NCI-H146 treated with DMSO at 0.1 percent for 48 hours (cell line): Measurements from ENCODE around the gene KIRREL3.

Experiments
- DNase-seq: peaks from one replicate; lab custom pipeline; 2025; ENCODE audit not compliant: unreplicated experiment; lab: John Stamatoyannopoulos, UW

KIRREL3 gene

DNA sequence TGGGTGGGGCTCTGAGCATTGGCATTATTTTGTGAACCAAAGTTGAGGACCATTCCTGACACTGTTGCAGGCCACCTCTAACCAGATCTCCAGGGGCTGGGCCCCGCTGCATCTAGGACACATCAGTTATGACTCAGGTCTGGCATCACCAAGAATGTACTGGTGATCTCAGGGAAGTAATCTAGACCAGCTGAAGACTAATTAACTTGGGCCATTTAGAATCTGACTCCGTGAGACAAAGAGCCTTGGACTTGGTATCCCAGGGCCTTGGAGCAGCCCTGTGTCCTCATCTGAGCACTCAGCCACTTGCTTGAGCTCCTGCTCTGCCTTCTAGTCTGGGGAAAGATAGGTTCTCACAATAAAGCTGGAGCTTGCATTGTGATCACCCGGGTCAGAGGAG lies 200.6 kb downstream of the KIRREL3 start:
- DNase-seq, result no peak

DNA sequence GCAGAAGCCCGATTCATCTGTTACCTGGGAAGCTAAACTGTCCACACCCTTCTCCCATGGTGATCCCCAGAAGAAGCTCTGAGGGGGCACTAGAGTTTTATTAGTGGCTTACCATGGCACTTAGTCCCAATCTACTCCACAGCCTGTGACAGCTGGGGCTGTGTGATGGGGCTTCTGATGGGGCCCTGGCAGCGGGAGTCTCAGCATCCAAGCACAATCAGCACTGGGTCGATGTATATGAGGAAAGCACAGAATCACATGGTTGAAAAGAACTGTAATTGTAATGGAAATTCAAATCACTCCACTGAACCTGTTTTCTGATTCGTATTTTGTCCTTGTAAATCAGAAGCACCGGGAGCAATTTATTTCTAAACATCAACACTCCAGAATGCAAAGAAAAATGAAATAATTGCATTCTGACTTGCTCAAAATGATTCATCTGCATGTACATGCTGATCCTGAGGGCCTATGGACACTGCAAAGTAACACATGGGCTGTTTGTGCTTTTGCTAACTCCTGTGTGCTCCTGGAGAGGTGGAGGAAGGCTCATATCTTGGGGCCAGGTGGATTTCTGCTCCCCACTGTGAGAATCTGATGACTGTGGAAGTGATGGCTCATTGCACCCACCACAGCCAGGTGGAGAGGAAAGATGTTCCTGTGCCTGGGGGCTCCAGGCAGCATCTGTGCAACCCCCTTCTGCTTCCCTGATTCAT lies 203.0 kb downstream of the KIRREL3 start:
- DNase-seq, result no peak

DNA sequence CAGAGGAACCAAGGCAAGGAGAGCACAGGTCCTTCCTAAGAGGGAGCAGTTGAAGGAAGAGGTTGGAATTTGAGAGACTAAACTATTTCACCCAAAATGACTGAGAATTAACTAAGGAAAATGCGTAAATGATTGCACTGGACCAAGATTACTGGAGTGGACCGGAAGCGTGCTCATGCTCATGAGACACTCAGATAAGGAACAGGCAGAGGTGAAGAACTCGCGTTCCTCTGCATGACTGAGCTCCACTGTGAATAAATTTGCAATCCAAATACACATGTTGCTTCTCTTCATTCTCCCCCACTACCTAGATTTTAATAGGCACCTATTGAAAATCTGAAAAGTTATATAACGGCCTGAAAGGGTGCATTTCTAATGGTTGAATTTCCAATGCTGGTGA lies 207.0 kb downstream of the KIRREL3 start:
- no peak for DNase-seq

DNA sequence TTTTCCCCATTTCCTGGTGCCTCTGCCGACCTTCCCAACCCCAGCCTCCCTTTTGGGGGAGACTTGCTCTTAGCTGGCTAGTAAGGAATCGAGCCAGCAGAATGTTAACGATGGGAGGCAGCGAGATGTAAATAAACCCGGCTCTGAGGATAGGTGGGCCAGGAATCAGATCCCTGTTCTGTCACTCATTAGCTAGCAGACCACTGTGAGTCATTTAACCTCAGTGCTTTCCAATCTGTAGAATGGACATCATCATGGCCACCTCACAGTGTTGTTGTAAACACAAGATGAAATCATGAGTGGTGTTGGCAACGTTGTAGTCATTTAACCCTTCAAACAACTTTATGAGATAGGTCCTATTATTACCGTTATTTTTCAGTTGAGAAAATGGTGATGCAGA lies 208.6 kb downstream of the KIRREL3 start:
- DNase-seq, result no peak

DNA sequence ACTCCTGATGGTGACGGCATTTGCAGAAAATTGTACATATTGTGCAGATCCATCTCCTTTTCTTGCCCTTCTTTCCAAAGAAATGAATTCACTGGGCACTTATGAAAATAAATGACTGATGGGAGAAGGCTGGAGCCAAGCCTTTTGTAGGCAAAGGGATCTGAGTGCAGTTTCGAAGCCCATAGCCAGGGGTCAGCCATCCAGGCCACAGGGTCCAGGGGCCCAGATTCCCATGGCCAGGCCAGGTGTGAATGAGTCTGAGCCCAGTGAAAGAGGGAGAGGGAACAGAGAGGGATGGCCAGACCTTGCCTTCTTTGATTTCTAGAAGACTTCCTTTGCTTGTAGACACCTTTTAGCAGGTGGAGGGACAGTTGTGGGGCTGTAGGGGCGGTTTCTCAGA lies 209.1 kb downstream of the KIRREL3 start:
- DNase-seq, result no peak

DNA sequence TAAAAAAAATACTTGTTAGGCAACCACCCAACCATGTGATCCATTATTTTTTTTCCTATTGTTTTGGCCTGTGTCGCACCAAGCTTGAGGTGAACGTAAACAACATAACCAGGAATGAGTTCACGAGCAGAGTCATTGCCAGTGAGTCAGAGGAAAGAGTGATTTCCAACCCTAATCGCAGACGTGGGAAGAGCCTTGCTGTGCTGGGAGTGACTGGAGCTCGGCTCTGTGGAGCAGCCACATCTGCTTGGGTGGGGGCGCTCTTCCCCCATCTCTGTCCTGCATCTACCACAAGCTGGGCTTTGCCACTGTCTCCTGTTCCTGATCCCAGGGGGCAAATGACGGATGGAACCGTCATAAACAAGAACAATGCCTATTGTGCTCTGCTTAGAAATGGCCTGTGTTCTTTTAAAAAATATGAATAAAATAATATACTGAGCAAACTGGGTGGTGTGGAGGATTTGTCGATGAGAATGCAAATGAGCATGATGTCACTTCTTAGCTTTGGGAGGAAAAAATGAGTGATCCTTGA lies 210.0 kb downstream of the KIRREL3 start:
- DNase-seq, result no peak

DNA sequence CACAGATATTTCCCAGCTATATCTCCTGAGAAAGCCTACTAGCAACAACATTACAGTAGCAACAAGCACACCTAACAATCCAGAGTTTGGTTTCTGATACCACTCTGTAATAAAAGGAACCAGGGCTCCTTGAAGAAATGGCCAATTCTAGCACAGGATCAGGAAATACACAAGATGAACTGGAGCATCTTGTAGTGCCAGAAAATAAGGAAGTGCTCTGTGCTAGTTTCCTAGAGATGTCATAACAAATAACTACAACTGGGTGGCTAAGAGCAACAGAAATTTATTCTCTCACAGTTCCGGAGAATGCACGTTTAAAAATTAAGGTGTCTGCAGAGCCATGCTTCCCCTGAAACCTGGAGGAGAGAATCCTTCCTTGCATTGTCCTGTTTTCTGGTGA lies 217.8 kb downstream of the KIRREL3 start:
- no peak for DNase-seq

DNA sequence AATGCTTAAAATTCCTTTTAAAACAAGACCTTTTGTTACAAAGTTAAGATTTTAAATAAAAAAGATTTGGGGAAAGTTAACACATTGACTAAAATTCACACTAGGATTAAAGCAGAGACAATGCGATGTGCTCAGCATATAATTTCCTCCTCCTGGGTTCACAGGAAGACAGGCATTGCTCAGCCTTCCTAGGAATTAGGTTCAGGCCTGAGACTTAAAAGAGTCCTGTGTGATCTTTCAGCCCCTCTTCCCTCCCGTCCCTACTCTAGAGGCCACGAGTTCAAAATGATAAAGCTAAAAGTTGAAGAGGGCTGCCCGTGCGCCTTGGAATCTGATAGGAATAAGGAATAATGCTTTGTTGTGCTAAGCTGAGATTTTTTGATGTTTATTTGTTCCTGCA lies 218.6 kb downstream of the KIRREL3 start:
- no peak for DNase-seq

DNA sequence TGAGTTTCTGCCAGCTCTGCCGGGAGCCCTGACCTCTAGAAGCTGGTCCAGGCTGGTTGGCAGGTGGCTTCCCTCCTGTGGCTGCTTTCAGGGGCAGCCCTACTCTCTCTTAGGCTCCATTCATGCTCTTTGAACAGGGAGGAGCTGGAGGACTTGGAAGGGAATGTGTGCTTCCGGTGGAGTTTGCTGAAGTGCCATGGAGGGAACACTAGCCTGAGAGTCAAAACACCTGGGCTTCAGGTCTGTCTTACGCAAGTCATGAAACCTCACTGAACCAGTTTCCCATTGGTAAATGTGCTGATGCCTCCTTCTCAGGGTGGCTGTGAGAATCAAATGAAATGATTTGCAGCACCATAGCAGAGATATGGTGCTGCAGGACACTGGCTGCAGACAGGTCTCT lies 224.5 kb downstream of the KIRREL3 start:
- no peak for DNase-seq

DNA sequence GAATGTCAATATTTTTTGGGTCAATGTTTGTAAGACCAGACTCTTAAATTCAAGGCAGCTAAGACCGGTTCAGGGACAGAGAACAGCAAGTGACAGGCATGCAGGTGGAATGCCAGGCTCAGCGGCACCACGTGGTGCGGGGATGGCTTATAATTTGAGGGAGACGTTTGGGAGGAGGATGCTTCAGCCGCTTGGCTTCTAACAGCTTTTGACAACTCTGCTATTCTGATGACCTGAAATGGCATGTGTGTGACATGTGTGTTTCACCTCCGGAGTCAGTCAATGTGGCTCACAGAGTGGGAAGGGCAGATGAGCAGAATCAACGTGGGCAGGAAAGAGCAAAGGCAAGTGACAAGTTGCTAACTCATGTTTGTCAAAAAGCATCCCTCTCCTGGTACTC lies 228.3 kb downstream of the KIRREL3 start:
- DNase-seq, result no peak

DNA sequence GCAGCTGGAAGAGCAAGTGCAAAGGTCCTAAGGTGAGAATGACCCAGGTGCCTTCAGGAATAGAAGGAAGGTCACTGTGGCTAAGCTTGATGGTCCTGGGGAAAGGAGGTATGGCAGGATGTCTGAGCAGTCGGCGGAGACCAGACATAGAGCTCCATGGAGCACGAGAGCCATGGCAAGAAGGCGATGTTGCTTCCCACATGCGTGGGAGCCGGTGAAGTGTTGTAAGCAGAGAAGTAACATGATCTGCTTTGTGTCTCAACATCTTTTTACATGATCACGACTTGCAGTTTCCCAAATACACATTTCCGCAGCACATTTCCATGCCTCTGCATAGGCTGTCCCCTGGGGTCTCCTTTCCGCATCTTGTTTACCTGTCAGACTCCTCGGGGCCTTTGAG lies 231.9 kb downstream of the KIRREL3 start:
- DNase-seq, result no peak

DNA sequence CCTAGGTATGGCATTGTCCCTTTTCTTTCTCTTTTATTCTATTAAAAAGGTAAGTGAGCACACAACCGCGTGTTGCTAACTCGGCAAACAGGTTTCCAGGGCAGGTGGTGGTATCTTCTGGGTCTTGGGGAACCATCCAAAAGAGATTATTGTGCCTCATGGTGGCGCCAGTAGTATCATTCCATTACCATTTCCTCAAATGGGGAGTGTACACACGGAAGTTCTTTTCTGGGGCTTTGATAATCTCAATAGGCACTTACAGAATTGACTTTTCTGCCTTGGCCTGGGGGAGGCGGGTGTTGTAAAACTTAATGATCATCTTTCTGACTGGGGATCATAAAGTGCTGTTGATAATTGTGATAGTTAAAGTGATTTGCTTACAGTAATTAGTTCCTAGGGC lies 234.1 kb downstream of the KIRREL3 start:
- peak; percentile 30 for DNase-seq

DNA sequence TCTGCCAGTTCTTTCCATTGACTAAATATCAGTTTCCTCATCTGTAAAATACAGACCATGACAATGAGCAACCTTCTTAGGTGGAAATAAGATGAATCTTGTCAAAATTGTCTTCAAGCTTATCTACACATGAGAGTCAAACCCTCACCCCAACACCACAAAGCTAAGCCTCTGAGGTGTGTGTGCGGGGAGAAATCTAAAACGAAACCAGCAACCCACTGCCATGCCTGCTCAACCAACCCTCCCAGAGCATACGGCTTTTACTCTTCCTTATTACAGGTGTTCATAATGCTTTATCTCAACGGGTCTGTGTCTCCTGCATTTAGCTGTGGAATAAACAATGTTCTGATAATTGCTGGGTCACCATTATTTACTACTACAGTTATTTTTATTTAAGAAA lies 235.4 kb downstream of the KIRREL3 start:
- DNase-seq, result no peak

DNA sequence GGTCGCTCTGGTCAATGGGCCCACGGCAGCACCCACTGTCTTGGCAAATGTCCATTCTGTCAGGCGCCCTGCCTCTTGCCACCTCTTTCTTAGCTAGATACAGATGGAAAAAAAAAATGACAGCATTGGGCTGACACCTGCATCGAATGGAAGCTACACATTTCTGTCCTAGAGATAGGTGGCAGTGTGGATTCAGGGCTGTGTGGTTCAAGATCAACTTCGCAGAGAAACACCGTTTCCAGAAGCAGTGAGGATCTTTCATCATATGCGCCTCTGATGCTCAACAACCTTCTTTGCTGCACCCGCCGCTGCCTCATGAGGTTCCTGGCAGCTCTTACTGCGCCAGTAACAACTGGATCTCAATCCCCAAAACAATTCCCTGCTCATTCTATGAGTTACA lies 236.3 kb downstream of the KIRREL3 start:
- peak; percentile 7 for DNase-seq

DNA sequence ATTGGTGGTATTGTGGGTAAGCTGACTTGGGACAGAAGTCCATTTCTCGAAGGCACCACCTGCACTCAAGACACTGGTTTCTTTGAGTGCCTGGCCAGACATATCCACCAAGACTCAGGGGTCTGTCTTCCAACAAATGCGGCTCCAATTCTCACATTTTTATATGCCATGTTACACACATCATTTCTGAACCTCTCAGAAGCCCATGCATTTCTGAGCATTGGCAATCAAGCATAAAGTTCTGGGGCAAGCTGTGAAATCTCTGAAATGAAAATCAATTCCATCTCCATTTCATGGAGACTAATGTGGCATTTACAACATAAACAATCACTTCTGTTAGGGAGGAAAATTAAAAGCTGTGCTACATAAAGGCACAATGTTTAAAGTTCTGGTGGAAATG lies 243.7 kb downstream of the KIRREL3 start:
- no peak for DNase-seq

DNA sequence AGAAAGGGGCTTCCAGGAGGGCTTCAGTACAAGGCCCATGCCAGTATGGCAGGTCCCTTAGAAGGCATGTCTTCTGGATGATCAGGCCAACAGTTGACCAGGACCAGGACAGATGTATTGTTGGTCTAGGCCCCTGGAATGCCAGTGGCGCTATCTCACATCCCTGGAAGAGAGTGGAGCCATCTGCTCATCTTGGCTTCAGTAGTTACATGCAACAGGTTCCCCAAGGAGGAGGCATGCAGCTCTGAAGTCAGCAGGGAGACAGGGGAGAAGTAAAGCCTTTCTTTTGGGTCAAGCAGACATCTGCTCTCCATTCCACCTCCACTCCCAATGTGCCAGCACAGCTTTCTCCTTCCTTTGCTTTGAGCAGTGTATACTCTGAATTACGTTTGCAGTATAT lies 244.1 kb downstream of the KIRREL3 start:
- no peak for DNase-seq

DNA sequence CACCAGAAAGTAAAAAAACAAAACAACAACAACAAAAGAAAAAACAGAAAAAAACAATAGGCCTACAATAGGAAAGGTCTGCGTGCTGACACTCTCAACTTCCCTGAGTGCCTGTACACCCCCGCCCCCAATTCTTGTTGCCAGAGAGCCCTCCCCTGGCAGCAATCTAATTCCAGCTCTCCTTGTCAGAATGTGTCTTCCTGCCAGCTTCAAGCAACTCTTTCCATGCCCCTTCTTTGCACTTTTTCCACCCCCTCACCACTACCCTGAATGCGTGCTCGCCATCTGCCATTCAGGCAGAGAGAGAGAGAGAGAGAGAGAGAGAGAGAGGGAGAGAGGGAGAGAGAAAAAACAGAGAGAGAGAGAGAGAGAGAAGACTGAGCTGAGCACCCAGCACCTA lies 245.0 kb downstream of the KIRREL3 start:
- DNase-seq, result no peak

DNA sequence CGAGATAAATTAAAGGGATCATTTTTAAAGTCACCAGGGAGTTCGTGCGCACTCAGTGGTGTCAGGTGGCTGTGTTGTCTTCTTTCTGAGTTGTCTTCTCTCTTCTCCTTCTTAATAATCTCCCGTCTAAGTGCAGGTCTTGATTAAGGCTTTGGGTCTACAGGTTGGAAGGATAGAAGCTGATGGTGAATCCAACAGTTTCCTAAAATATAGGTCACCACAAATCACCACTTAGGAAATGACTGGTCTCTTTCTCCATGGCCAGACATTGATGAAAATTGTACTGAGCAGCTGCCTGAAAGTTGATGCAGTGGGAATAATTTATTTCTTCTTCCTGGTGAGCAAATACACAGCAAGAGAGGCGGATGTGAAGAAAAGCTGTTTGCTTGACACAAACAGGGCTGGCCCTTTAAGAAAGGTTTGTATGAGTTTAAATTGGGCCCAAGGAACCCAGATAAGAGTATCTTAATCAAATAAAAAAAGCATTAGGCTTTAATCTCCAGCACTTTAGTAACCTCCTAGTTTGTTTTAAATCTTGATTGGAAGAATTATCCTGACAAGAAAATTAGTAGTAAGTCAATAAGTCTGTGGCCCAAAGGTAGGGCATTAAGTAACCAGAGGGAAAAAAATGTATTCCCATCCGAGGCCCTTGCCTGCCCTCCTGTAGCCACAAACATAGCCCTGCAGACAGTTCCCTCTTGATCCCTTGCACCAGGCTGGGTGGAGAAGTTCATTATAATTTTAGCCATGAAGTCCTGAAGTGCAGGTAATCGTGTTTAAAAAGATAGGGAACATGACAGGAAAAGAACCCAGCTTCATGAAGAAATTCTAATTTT lies 245.8 kb downstream of the KIRREL3 start:
- peak; percentile 29 for DNase-seq

DNA sequence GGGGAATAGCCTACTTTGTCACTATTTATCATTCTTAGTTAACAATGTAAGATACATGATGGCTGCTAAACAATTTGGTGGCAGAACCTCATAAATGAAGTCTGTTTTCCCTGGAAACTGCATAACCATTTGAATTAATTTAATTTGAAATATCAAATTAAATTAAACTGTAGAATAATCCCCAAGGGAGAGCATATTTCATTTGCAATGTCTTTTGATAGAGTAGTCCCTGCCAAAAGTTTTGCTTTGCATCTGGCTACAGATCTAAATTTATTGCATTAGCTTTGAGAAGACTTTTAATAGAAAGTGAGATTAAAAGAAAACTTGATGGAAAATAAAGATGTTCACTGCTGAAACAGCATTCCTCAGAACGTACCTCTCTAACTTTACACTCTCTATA lies 246.6 kb downstream of the KIRREL3 start:
- no peak for DNase-seq

DNA sequence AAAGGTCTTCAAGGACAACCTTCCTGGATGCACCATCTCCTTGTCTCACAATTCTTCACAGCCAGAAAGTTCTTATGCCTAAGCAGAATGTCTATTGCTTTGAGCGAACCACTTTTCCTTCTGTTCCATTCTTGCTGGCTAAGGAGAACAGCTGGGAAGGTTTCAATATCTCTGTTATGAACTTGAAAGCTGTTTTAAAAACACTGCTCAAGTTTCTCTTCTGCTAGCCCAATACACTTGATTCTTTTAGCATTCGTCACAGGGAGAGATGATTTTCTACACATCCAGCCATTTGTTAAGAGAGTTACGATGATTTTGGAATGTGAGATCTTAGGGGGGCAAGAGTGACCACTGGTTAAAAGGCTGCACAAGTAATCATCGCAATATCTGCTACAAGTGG lies 249.3 kb downstream of the KIRREL3 start:
- no peak for DNase-seq

DNA sequence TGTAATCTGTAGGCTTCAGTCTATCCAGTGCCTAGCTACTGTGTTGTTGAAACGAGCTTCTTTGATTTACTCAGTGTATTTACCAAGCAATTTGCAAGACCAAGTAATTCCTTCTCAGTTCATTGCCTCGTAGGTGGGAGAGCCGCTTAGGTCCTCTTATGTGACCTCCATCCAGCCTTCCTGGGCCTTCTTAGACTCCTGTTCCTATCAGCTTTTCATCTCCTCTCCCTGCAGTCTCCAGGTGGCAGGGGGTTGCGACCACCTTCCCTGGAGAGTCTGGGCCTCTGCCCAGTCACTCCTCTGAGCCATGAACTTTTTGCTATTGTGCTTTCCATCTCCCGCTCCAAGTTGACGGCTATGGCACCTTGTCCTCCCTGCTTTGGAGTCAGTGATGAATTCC lies 251.8 kb downstream of the KIRREL3 start:
- DNase-seq, result no peak

DNA sequence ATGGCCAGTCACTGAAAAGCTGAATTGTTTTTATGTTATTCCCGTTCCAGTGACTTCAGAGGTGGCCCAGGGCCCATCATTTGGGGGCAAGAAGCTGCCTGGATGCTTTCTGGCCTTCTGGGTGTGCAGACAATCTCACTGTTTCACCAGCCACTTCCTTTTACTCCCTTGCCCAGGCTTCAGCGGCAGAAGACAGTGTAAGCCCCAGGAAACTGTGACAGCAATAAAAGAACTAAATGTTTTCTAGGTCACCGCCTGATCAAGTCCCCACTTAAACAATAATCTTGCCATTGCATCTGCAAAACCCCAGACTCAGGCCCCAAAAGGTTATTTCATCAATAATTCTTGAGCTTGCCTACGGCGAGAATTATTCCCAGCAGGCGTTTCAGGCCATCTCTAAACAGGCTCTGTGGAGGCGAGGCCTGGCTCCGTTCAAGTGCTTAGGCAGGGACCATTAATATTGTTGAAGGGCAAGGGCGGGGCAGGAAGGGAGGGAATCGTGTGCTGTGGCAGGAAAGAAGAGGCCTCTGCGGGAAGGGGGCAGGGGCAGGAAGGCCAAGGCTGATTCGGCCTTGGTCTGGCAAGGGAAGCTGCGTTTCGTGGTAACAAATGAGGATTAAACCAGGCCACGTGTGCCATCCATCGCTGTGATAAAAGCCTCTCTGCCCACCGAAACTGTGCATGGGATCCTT lies 252.3 kb downstream of the KIRREL3 start:
- DNase-seq, result peak; percentile 5
